ENCODE data around the gene LKAAEAR1. TPM values are rescaled to one million over a fixed set of nuclear protein-coding genes. Genes with fewer than 3 reads are reported as not detected.

LKAAEAR1 gene
- total RNA-seq, 2 donors from 2014 or later = not detected

GRCh38 chr20:64055893-64056638, 28.1 kb downstream of the LKAAEAR1 start:
- H3K4me3 Mint-ChIP-seq = no peak overlapping the region
- no peak overlapping the region for H3K27ac Mint-ChIP-seq
- no peaks in the 10 kb centered on the region for H3K36me3 ChIP-seq (ENCODE audit: control insufficient read depth, insufficient read depth, low read length)
- no peak overlapping the region for H3K9ac ChIP-seq (ENCODE audit: extremely low read depth, low read length, poor library complexity, severe bottlenecking)
- H3K9me3 Mint-ChIP-seq = no peaks in the 10 kb centered on the region
- H3K4me1 ChIP-seq (ENCODE audit: control insufficient read depth, insufficient read depth, low read length) = peaks cover 24% of the 10 kb centered on the region
- no peaks in the 10 kb centered on the region for H3K36me3 Mint-ChIP-seq (ENCODE audit: low read depth)
- no peaks in the 10 kb centered on the region for H3K27me3 ChIP-seq (ENCODE audit: control insufficient read depth, insufficient read depth, low read length, poor library complexity, severe bottlenecking)
- peaks cover 19% of the 10 kb centered on the region for H3K4me1 Mint-ChIP-seq
- H3K9me3 ChIP-seq (ENCODE audit: control insufficient read depth, low read length) = no peaks in the 10 kb centered on the region
- peak; percentile 71 for DNase-seq
- peaks cover 10% of the 10 kb centered on the region for H3K27me3 Mint-ChIP-seq (ENCODE audit: insufficient read depth)
- WGBS, 2 experiments (ENCODE audit: insufficient coverage in 1 of 2, insufficient read length in 1 of 2) = 83 to 89% methylated on average over 14 to 22 of the region's 22 CpGs
- no peak for TF ChIP-seq CTCF (conservative IDR thresholded peaks at IDR 0.05)
- no peak overlapping the region for H3K4me3 ChIP-seq (ENCODE audit: low read length)
- H3K27ac ChIP-seq (ENCODE audit: low read depth, low read length) = no peak overlapping the region

DNA sequence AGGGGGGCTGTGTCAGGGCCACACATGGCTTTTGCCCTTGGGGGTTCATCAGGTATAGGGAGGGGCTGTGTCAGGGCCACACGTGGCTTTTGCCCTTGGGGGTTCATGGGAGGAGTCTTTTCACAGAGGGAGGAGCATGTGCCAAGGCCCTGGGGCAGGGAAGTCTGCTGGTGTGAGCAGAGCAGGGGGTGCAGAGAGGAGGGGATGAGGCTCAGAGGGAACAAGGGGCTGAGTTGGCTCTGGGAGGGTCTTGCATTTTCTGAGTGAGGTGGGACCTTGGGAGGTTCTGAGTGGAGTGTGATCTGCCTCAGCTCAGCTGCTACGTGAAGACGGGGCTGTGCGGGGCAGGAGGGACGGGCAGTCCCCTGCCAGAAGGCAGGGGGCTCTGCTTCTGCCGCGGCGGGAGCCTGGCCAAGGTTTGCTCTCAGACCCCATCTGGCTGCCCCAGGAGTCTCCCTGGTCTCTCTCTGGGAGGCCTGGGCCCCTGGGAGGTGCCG, 28.8 kb downstream of the LKAAEAR1 start:
- H3K9me3 ChIP-seq (ENCODE audit: control insufficient read depth, low read length) = no peaks in the 10 kb centered on the region
- Mint-ChIP-seq H3K9me3 (no peaks in the 10 kb centered on the region), H3K36me3 (ENCODE audit: low read depth) (no peaks in the 10 kb centered on the region), H3K4me3 (no peak overlapping the region), H3K27ac (no peak overlapping the region), H3K4me1 (peaks cover 19% of the 10 kb centered on the region), H3K27me3 (ENCODE audit: insufficient read depth) (peaks cover 16% of the 10 kb centered on the region)
- no peak overlapping the region for H3K4me3 ChIP-seq (ENCODE audit: low read length)
- DNase-seq = no peak
- H3K9ac ChIP-seq (ENCODE audit: extremely low read depth, low read length, poor library complexity, severe bottlenecking) = peak overlapping the region; percentile 15
- 87 to 90% methylated on average over 6 to 9 of the region's 9 CpGs for WGBS, 2 experiments (ENCODE audit: insufficient coverage in 1 of 2, insufficient read length in 1 of 2)
- TF ChIP-seq CTCF (conservative IDR thresholded peaks at IDR 0.05) = no peak
- H3K27me3 ChIP-seq (ENCODE audit: control insufficient read depth, insufficient read depth, low read length, poor library complexity, severe bottlenecking) = no peaks in the 10 kb centered on the region
- peaks cover 24% of the 10 kb centered on the region for H3K4me1 ChIP-seq (ENCODE audit: control insufficient read depth, insufficient read depth, low read length)
- H3K27ac ChIP-seq (ENCODE audit: low read depth, low read length) = no peak overlapping the region
- no peaks in the 10 kb centered on the region for H3K36me3 ChIP-seq (ENCODE audit: control insufficient read depth, insufficient read depth, low read length)

- Mint-ChIP-seq H3K4me1 (peaks cover 19% of the 10 kb centered on the region), H3K9me3 (no peaks in the 10 kb centered on the region), H3K27me3 (ENCODE audit: insufficient read depth) (peaks cover 17% of the 10 kb centered on the region), H3K36me3 (ENCODE audit: low read depth) (no peaks in the 10 kb centered on the region), H3K4me3 (no peak overlapping the region), H3K27ac (peak overlapping the region; percentile 81)
- H3K36me3 ChIP-seq (ENCODE audit: control insufficient read depth, insufficient read depth, low read length) = no peaks in the 10 kb centered on the region
- peak; percentile 92 for DNase-seq
- H3K9me3 ChIP-seq (ENCODE audit: control insufficient read depth, low read length) = no peaks in the 10 kb centered on the region
- peak overlapping the region; percentile 55 for H3K4me3 ChIP-seq (ENCODE audit: low read length)
- 28 to 45% methylated on average over 8 to 17 of the region's 17 CpGs for WGBS, 2 experiments (ENCODE audit: insufficient coverage in 1 of 2, insufficient read length in 1 of 2)
- TF ChIP-seq CTCF (conservative IDR thresholded peaks at IDR 0.05) = peak; percentile 74
- H3K27me3 ChIP-seq (ENCODE audit: control insufficient read depth, insufficient read depth, low read length, poor library complexity, severe bottlenecking) = no peaks in the 10 kb centered on the region
- peaks cover 27% of the 10 kb centered on the region for H3K4me1 ChIP-seq (ENCODE audit: control insufficient read depth, insufficient read depth, low read length)
- H3K27ac ChIP-seq (ENCODE audit: low read depth, low read length) = peak overlapping the region; percentile 12
- H3K9ac ChIP-seq (ENCODE audit: extremely low read depth, low read length, poor library complexity, severe bottlenecking) = peak overlapping the region; percentile 75
These were observed 30.1 kb downstream of the LKAAEAR1 start for GRCh38 chr20:64053841-64054661.
